NCI-H748 (cell line): Measurements from ENCODE around the gene PPP1R36.
"Not testable (repeated sequence)": the region's sequence is repeated elsewhere in the genome, so short reads cannot be mapped to it uniquely, and the experiment has no call there.

Experiments used
- DNase-seq: peaks from one replicate; lab custom pipeline; 2025; ENCODE audit not compliant: unreplicated experiment; lab: John Stamatoyannopoulos, UW

PPP1R36 gene

GRCh38 chr14:64549791-64550620, at the start of gene PPP1R36:
Gene PPP1R36 (plus strand): TSS chr14:64549961. CDS start chr14:64549998, 37 bp downstream.
- peak; percentile 86 for DNase-seq

- no peak for DNase-seq
Observed at GRCh38 chr14:64500088-64500487, 49.7 kb upstream of the PPP1R36 start.

GRCh38 chr14:64501411-64502171, 48.2 kb upstream of the PPP1R36 start:
- DNase-seq: peak; percentile 13

- peak; percentile 44 for DNase-seq
Observed at GRCh38 chr14:64502456-64502855, 47.3 kb upstream of the PPP1R36 start.

- peak; percentile 58 for DNase-seq
Observed at GRCh38 chr14:64502887-64503433, 46.8 kb upstream of the PPP1R36 start.

- peak; percentile 93 for DNase-seq
Observed at GRCh38 chr14:64503434-64504309, 46.1 kb upstream of the PPP1R36 start, which contains the start of gene ZBTB25. Gene ZBTB25 (minus strand): TSS chr14:64503838. CDS start chr14:64490533, 13,305 bp downstream.

- DNase-seq: peak; percentile 93
Observed at GRCh38 chr14:64504310-64504896, 45.4 kb upstream of the PPP1R36 start, which contains the start of gene ZBTB1. Gene ZBTB1 (plus strand): TSS chr14:64504770. CDS start chr14:64521505, 16,735 bp downstream.

- peak; percentile 85 for DNase-seq
Observed at GRCh38 chr14:64504897-64505794, 44.6 kb upstream of the PPP1R36 start.

- DNase-seq: no peak
Observed at GRCh38 chr14:64506721-64507120, 43.0 kb upstream of the PPP1R36 start.

GRCh38 chr14:64507376-64508156, 42.2 kb upstream of the PPP1R36 start:
- DNase-seq: no peak

- no peak for DNase-seq
Observed at GRCh38 chr14:64508215-64508776, 41.5 kb upstream of the PPP1R36 start.

- no peak for DNase-seq
Observed at GRCh38 chr14:64509036-64509435, 40.7 kb upstream of the PPP1R36 start.

- DNase-seq: peak; percentile 71
Observed at GRCh38 chr14:64510825-64511671, 38.7 kb upstream of the PPP1R36 start.

- no peak for DNase-seq
Observed at GRCh38 chr14:64513271-64513670, 36.5 kb upstream of the PPP1R36 start.

- no peak for DNase-seq
Observed at GRCh38 chr14:64515053-64515452, 34.7 kb upstream of the PPP1R36 start.

- no peak for DNase-seq
Observed at GRCh38 chr14:64516969-64517368, 32.8 kb upstream of the PPP1R36 start.

- DNase-seq: not testable (repeated sequence)
Observed at GRCh38 chr14:64517667-64518066, 32.1 kb upstream of the PPP1R36 start.
